Measurements from ENCODE around the gene LIMCH1.

DNA sequence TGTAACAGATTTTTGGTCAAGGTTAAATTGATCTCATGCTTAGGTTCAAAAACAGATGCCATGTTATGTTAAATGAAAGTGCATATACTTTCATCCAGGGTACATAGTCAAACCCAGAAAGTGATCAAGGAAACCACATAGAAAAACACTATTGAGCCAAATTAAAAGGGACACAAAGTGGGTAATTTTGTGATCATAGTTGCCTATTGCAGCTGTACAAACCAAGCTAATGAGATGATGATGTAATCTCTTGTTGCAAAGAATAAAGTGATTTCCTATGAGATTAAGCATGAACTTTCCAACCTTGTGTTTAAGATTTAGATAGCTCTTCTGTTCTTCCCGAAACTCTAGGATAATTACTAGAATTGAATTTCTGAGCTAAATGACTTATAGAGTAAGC is 20.2 kb upstream of the LIMCH1 start:
- TF ChIP-seq, protein P1, sequence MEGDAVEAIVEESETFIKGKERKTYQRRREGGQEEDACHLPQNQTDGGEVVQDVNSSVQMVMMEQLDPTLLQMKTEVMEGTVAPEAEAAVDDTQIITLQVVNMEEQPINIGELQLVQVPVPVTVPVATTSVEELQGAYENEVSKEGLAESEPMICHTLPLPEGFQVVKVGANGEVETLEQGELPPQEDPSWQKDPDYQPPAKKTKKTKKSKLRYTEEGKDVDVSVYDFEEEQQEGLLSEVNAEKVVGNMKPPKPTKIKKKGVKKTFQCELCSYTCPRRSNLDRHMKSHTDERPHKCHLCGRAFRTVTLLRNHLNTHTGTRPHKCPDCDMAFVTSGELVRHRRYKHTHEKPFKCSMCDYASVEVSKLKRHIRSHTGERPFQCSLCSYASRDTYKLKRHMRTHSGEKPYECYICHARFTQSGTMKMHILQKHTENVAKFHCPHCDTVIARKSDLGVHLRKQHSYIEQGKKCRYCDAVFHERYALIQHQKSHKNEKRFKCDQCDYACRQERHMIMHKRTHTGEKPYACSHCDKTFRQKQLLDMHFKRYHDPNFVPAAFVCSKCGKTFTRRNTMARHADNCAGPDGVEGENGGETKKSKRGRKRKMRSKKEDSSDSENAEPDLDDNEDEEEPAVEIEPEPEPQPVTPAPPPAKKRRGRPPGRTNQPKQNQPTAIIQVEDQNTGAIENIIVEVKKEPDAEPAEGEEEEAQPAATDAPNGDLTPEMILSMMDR (IDR thresholded peaks at IDR 0.05; ENCODE audit: low read depth, low read length, poor library complexity, severe bottlenecking): no peak
- TF ChIP-seq EZH2phosphoT487 (IDR thresholded peaks at IDR 0.05; ENCODE audit: borderline replicate concordance, low read length): no peak

Measured in DOHH2 (cell line).